ENCODE measurements around the gene ADCY1.

GRCh38 chr7:45589061-45589460, 14.9 kb downstream of the ADCY1 start:
- TF ChIP-seq CTCF (conservative IDR thresholded peaks at IDR 0.05 in 1 of 2, IDR thresholded peaks at IDR 0.05 in 1 of 2; ENCODE audit: extremely low read depth in 1 of 2, insufficient read depth in 1 of 2, low read depth in 1 of 2, low read length in 2 of 2) = no peak
- TF ChIP-seq EZH2 (IDR thresholded peaks at IDR 0.05; ENCODE audit: borderline replicate concordance, low read length) = no peak
